ENCODE data around the gene STH.

Gene STH

DNA sequence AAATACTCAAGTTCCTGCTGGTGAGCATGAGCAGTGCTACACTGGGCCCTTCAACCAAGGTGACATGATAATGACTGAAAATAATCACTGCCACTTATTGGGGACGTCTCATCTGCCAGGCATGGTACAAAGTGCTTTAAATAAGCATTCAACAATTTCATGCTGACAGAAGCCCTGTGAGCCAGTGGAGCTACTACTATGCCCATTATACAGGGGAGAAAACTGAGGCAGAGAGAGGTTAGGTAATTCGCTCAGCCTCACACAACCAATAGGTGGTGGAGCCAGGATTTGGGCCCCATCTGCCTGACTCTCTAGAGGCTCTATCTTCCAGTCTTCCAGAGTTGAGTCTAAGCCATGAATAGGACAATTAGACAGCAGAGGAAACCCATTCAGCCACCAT is 30.3 kb upstream of the STH start:
- no peak for DNase-seq (ENCODE audit: low read depth)

DNA sequence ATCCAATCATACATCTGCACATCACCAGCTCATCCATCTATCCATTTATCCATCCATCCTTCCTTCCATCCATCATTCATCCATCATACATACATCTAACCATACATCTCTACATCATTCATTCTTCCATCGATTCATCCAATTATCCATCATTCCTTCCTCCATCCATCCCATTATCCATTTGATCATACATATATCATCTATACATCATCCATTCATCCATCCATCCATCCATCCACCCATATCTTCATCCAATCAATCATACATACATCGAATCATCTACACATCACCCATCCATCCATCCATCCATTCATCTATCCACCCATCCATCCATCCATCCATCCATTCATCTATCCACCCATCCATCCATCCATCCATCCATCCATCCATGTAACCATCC is 29.3 kb upstream of the STH start:
- no peak for DNase-seq (ENCODE audit: low read depth)

DNA sequence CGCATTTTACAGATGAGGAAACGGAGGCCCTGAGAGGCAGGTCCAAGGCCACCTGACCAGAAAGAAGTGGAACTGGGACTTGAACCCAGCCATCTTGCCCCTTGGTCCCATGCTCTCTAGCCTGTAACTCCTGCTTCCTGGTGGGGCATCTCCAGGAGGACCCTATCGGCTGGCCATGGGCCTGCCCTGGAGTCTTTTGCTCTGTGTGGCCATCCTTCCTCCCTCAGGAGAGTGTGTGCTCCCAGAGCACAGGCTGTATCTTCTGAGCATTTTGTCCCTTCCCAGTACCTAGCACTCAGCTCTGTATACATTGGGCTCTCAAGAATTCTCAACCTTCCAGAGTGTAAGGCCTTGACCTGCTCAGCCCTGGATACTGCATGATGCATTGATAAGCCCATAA is 28.4 kb upstream of the STH start:
- no peak for DNase-seq (ENCODE audit: low read depth)

DNA sequence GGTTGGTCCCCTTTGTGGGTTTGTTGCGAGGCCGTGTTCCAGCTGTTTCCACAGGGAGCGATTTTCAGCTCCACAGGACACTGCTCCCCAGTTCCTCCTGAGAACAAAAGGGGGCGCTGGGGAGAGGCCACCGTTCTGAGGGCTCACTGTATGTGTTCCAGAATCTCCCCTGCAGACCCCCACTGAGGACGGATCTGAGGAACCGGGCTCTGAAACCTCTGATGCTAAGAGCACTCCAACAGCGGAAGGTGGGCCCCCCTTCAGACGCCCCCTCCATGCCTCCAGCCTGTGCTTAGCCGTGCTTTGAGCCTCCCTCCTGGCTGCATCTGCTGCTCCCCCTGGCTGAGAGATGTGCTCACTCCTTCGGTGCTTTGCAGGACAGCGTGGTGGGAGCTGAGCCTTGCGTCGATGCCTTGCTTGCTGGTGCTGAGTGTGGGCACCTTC is 27.3 kb upstream of the STH start:
- no peak for DNase-seq (ENCODE audit: low read depth)

DNA sequence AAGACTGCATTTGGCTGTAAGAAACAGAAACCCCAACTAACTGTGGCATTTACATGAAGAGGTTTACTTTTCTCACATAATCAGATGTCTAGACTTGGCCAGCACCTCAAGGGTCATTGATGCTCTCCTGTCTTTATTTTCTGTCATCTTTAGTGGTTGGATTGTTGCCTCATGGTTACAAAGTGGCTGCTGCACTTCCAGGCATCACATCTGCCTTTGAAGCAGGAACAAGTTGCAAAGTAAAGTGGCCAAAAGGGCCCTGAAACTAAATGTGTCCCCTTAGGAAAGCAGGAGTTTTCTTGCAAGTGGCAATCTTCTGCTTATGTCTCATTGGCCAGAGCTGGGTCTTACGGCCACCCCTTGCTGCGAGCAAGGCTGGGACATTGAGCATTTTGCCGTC is 26.5 kb upstream of the STH start:
- DNase-seq (ENCODE audit: low read depth), result no peak

DNA sequence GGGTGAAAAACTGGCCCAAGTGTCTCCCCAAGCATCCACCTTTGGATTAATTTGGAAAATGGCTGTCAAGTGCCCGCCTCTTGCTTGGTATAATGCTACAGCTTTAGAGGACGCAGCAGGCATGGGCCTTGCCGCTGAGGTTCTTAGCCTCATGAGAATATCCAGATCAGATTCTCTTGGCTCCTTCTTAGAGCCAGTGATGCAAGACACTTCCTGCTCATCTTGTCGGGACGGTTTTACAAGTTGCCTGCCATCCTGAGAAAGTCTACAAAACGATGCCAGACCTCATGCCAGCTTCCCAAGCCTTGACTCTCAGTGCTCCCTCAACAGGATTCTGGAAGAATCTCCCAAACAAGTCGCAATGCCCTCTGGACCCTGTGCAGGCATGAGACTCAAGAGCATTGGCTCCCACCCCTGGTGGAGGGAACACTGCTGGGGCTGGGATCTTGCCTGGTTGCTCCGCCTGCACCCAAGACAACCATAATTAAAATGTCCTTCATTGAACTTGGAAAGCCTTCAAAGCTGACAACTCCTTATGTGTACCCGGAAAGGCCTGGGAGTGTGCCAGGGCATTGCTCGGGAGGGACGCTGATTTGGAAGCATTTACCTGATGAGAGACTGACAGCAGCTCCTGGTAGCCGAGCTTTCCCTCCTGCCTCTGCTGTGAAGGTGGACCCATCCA is 25.8 kb upstream of the STH start:
- no peak for DNase-seq (ENCODE audit: low read depth)

DNA sequence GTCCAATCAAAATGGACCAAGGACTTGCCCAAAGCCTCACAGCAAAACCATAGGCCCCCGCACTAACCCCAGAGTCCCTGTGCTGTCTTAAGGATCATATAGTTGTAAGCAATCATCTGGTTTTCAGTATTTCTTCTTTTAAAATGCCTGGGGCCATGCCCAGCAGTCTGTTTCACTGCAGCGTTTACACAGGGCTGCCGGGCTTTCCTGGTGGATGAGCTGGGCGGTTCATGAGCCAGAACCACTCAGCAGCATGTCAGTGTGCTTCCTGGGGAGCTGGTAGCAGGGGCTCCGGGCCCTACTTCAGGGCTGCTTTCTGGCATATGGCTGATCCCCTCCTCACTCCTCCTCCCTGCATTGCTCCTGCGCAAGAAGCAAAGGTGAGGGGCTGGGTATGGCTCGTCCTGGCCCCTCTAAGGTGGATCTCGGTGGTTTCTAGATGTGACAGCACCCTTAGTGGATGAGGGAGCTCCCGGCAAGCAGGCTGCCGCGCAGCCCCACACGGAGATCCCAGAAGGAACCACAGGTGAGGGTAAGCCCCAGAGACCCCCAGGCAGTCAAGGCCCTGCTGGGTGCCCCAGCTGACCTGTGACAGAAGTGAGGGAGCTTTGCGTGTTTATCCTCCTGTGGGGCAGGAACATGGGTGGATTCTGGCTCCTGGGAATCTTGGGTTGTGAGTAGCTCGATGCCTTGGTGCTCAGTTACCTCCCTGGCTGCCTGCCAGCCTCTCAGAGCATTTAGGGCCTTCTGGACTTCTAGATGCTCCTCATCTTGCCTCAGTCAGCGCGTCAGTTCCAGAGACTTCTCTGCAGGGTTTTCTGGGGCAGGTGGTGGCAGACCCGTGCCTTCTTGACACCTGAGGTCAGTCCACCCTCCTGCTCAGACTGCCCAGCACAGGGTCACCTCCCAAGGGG is 24.8 kb upstream of the STH start:
- DNase-seq (ENCODE audit: low read depth), result no peak

DNA sequence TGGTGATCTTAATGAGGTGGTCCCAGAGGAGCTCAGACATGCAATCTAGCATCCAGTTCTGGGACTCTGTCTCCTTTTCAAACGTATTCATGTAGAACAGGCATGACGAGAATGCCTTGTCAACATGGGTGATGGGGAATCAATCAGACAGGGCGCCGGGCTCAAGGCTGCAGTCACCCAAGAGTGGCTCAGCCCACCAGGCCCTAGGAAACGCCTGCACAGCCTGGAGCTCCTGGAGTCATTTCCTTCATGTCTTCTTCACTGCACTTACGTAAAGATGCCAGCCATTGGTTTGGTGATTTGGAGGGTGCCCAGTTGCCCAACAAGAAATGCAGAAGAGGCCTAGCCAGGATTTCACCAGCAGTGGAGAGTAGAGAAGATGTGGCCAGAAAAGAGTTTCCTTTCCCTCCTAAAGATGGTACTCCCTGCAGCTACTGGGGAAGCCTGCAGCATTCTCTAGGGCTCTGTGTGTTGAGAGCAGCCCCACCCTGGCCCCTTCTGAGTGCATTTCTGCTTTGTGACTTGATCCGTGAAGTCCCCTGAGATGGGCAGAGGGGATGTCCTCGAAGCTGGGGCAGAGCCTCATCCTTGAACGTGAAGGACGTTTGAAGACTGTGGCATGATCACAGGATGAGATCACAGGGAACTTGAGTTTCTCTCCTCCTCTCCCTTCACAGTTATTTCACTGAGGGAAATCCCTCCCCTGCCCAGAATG is 24.0 kb upstream of the STH start:
- DNase-seq (ENCODE audit: low read depth), result no peak

DNA sequence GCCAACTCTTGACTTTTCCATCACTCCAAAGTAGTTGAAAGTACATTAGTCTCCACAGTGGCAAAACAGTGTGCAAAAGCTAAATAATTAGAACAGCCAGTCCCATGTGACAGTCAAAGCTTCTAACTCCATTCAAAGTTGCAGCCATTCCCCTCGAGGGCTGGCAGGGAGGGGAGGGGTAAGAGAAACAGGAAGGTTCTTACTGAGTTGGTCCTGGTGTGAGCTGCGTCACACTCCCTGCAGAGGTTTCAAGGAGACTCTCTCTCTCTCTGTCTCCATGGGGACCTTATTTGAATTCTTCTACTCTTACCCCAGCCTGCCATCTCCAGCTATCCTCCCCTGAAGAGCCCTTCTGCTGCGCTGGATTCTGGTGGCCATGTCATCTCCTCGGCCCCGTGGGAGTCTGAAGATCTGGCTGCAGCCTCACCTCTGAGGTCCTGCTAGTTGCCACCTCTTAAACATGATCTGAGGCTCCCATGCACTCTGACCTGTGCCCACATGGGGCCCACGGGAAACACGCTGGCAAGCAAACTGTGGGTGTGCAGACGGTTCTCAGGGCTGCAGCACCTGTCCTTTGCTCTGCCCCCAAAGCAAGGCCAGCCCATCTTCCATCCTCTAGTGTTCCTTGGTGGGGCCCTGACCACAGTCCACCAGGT is 23.3 kb upstream of the STH start:
- DNase-seq (ENCODE audit: low read depth), result no peak

DNA sequence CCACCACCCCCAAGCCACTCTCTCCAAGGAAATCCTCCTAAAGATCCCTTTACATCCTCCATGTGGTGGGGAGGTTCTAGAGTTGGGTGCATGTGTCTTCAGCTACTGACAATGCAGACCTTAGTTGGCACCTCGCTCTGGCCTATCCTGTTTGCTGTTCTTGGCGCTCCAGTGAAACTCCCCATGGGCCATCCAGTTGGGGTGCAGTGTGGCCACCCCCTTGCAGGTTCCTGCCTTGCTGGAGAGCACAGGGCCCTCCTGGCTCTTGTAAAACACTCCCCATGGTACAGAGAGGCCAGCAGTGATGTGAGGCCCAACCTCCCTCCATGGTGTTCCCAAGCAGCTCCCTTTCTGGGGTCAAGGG is 22.7 kb upstream of the STH start:
- no peak for DNase-seq (ENCODE audit: low read depth)

DNA sequence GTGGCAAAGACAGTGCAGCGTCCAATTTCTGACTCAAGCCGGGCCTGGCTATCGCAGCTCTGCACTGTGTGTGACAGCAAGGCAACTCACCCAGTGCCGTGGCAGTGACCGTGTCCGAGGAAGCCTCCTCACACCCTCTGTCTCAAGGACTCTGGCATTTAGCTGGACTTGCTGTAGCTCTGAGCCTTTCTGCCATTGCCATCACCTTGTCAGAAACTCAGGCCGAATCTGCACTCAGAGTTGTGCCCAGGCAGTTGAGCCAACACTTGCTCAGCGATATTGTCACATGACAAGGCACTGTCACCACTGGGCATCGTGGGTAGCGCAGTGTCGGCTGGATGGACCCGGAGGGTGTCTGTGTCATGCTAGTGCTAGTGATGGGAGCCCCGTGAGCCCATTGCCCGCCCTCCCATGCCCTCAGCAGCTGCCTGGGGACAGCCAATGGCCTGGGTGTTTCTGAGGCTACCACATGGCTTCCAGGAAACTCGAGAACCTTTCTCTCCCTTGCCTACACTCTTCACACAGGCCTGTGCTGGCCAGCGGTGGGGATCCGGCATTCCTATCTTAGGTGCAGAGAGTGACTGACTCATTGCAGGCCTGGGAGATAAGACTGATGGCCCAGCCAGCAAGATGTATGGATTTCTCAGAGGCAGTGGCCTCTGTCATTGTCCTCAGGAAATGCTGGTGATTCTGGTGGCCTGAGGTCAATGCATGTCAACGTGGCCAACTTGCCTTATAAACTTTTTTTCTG is 22.1 kb upstream of the STH start:
- DNase-seq (ENCODE audit: low read depth), result no peak

DNA sequence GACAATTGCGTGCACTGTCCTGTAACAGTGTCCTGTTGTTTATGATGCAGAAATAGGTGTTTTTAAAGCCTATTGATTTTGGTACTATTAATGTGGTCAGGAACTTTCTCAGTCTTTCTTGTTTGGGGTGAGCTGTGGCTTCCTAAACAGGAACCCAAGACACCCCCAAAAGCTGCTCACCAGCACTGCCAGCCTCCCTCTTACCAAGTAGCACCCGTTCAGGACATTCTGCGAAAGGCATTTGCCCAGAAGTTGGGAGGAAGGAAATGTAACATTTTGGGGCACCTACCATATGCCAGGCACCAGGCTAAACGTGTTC is 21.6 kb upstream of the STH start:
- DNase-seq (ENCODE audit: low read depth), result no peak

DNA sequence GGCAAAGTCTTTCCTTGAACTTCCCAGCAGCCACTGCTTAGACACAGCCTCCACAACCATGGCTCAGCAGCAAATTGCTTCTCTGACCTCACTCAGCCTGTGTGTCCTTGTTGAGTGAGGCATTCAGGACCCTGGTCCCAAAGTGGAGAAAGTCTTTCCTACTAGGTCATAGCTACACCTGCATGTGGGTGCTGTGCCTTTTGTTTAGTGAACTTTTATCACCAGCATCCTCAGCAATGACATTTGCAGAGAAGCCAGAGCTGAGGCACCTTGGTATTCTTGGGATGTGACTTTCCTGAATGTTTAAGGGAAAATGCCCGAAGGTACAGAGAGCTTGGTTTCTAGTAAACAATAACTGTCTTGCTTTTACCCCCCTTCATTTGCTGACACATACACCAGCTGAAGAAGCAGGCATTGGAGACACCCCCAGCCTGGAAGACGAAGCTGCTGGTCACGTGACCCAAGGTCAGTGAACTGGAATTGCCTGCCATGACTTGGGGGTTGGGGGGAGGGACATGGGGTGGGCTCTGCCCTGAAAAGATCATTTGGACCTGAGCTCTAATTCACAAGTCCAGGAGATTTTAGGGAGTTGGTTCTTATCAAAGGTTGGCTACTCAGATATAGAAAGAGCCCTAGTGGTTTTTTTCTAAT is 20.9 kb upstream of the STH start:
- no peak for DNase-seq (ENCODE audit: low read depth)

DNA sequence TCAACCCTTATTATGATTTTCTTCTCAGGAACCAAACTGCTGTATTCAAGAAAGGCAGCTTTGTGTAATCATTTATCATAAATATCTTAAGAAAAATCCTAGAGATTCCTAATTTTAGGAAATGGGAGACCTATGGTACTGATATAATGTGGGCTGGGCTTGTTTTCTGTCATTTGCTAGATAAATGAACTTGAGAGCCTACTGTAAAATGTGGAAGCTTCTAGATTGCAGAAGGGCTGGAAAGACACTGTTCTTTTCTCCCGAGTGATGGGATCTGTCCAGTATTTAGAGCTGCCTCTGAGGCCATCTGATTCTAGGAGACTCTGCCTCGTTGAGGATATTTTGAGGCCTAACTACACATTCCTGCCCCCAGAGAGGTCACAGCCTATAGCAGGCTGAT is 19.9 kb upstream of the STH start:
- DNase-seq (ENCODE audit: low read depth), result no peak

DNA sequence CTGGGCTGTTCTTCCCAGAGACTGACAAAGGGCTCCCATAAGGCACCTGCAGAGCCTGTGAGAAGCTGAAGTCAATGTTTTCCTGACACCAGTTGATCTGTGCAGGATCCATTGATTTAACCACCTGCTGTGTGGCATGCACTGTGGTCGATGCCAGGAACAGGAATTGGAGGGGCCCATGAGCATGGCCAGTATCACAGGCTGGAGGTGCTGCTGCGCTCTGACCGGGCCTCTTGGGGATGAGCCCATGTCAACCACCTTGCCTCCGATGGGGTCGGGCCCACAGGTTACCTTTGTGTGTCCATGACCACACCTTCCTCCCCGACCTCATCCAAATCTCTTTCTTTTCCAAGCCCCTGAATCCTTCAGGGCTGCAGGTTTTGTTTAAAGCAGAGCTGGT is 18.2 kb upstream of the STH start:
- no peak for DNase-seq (ENCODE audit: low read depth)

DNA sequence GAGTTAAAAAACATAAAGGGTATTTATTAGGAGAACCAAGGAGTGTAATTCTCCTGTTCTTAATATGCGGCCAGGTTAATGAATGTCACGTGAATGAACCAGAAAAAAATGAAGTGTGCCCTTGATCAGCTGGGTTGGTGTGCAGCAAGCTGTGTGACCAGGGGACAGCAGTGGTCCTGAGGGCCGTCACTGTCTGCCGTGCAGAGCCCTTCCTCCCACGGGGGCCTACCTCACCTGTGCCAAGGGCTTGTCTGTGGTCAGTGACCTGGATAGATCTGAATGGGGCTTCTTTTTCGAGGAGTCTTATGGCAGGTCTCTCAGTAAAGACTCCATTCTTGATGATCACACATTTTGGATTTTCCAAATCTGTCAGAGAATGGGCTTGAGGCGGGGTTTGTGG is 17.7 kb upstream of the STH start:
- no peak for DNase-seq (ENCODE audit: low read depth)

DNA sequence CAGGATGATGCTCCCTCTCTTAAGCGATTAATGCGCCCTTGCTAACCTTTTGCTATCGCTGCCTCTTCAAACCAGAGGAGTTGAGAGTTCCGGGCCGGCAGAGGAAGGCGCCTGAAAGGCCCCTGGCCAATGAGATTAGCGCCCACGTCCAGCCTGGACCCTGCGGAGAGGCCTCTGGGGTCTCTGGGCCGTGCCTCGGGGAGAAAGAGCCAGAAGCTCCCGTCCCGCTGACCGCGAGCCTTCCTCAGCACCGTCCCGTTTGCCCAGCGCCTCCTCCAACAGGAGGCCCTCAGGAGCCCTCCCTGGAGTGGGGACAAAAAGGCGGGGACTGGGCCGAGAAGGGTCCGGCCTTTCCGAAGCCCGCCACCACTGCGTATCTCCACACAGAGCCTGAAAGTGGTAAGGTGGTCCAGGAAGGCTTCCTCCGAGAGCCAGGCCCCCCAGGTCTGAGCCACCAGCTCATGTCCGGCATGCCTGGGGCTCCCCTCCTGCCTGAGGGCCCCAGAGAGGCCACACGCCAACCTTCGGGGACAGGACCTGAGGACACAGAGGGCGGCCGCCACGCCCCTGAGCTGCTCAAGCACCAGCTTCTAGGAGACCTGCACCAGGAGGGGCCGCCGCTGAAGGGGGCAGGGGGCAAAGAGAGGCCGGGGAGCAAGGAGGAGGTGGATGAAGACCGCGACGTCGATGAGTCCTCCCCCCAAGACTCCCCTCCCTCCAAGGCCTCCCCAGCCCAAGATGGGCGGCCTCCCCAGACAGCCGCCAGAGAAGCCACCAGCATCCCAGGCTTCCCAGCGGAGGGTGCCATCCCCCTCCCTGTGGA is 16.0 kb upstream of the STH start:
- DNase-seq (ENCODE audit: low read depth), result no peak

DNA sequence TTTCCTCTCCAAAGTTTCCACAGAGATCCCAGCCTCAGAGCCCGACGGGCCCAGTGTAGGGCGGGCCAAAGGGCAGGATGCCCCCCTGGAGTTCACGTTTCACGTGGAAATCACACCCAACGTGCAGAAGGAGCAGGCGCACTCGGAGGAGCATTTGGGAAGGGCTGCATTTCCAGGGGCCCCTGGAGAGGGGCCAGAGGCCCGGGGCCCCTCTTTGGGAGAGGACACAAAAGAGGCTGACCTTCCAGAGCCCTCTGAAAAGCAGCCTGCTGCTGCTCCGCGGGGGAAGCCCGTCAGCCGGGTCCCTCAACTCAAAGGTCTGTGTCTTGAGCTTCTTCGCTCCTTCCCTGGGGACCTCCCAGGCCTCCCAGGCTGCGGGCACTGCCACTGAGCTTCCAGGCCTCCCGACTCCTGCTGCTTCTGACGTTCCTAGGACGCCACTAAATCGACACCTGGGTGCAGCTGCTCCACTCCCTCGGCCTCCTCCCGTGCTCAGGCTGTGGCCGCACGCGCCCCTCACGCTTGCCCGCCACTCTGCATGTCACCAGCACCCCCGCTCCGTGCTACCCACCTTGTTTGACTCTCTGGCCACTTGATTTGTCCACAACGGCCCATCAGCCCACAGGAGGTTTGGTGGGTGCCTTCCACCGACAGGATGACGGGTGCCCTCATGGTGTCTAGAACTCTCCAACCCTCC is 15.3 kb upstream of the STH start:
- no peak for DNase-seq (ENCODE audit: low read depth)

DNA sequence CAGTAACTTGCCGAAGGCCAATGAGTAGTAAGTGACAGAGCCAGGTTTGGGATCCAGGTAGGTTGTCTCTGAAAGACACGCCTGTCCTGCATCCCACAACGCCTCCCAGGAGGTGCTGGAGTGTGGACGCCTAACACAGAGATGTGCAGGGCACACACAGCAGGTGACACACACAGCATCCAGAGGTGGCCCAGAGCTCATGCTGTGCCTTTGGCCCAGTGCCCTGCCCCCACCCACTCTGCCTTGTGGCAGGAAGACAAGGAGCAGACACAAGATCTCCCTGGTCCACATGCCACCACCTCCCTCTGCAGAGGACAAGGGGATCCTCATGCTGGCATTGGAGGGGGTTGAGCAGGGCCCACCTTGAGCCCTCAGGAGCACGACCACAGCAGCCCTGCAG is 14.7 kb upstream of the STH start:
- DNase-seq (ENCODE audit: low read depth), result no peak

DNA sequence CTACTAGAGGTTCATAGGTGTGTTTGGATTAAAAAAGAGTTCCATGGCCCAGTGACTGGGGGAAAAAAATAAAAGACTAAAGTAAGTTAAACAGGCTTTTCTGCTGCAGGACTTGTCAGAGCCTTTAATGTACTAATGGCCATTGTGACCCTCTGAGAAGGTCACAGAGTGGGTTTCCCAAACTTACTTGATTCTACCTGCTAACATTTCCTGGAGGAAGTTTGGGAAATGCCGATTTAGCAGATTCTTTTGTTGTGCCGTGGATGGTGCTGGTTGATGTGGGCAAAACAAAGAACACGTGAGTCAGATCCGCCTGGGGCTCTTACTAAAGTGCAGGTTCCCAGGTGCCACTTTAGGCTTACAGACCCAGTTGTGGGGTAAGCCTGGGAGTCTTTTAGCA is 13.6 kb upstream of the STH start:
- no peak for DNase-seq (ENCODE audit: low read depth)

All from fibroblast of gingiva (primary cell).